ENCODE results near the gene NEUROD4.

Gene NEUROD4

GRCh38 chr12:55051197-55051947, 31.6 kb downstream of the NEUROD4 start:
- Histone ChIP-seq H3K27me3 (ENCODE audit: insufficient read depth, poor library complexity, severe bottlenecking) (no peaks in the 10 kb centered on the region), H3K27ac (replicated peaks) (no peak overlapping the region), H3K4me3 (replicated peaks; ENCODE audit: insufficient read depth, low read length) (no peak overlapping the region)
- no peak for TF ChIP-seq SPI1 (IDR thresholded peaks at IDR 0.05; ENCODE audit: borderline replicate concordance, low read depth)
- no peak for TF ChIP-seq CTCF (IDR thresholded peaks at IDR 0.05; ENCODE audit: insufficient read depth, low read length)
- TF ChIP-seq POLR2AphosphoS5 (IDR thresholded peaks at IDR 0.05; ENCODE audit: low read depth) = no peak
- TF ChIP-seq GABPA (IDR thresholded peaks at IDR 0.05; ENCODE audit: low read depth) = no peak
- TF ChIP-seq REST (IDR thresholded peaks at IDR 0.05; ENCODE audit: insufficient replicate concordance, low read depth) = no peak
- no peak for DNase-seq (ENCODE audit: low read depth in 1 of 2, low spot score in 1 of 2)

GRCh38 chr12:55057481-55057880, 37.7 kb downstream of the NEUROD4 start:
- no peak for DNase-seq (ENCODE audit: low read depth in 1 of 2, low spot score in 1 of 2)
- no peak overlapping the region for H3K27ac ChIP-seq (replicated peaks)
- TF ChIP-seq POLR2AphosphoS5 (IDR thresholded peaks at IDR 0.05; ENCODE audit: low read depth) (no peak), GABPA (IDR thresholded peaks at IDR 0.05; ENCODE audit: low read depth) (no peak), REST (IDR thresholded peaks at IDR 0.05; ENCODE audit: insufficient replicate concordance, low read depth) (no peak), SPI1 (IDR thresholded peaks at IDR 0.05; ENCODE audit: borderline replicate concordance, low read depth) (no peak), CTCF (IDR thresholded peaks at IDR 0.05; ENCODE audit: insufficient read depth, low read length) (no peak)
- H3K27me3 ChIP-seq (ENCODE audit: insufficient read depth, poor library complexity, severe bottlenecking) = peaks cover 2% of the 10 kb centered on the region
- H3K4me3 ChIP-seq (replicated peaks; ENCODE audit: insufficient read depth, low read length) = no peak overlapping the region

GRCh38 chr12:55058082-55058481, 38.3 kb downstream of the NEUROD4 start:
- TF ChIP-seq CTCF (IDR thresholded peaks at IDR 0.05; ENCODE audit: insufficient read depth, low read length) (no peak), GABPA (IDR thresholded peaks at IDR 0.05; ENCODE audit: low read depth) (no peak), REST (IDR thresholded peaks at IDR 0.05; ENCODE audit: insufficient replicate concordance, low read depth) (no peak), POLR2AphosphoS5 (IDR thresholded peaks at IDR 0.05; ENCODE audit: low read depth) (no peak), SPI1 (IDR thresholded peaks at IDR 0.05; ENCODE audit: borderline replicate concordance, low read depth) (no peak)
- Histone ChIP-seq H3K4me3 (replicated peaks; ENCODE audit: insufficient read depth, low read length) (no peak overlapping the region), H3K27me3 (ENCODE audit: insufficient read depth, poor library complexity, severe bottlenecking) (peaks cover 2% of the 10 kb centered on the region), H3K27ac (replicated peaks) (no peak overlapping the region)
- DNase-seq (ENCODE audit: low read depth in 1 of 2, low spot score in 1 of 2) = no peak

All from HL-60 (cell line).